Effector memory CD4-positive, alpha-beta T cell (primary cell): ENCODE measurements around the gene LINGO4.

Experiments used
- DNase-seq, 3 donors: peaks; one replicate each; pipeline ENCODE4 v3.0.0-alpha.2; 2020
- H3K27ac ChIP-seq: 2 replicates; pipeline ENCODE4 v1.7.0; 2013; ENCODE audit warnings: mild to moderate bottlenecking, low read length, moderate library complexity; ENCODE audit not compliant: insufficient read depth, poor library complexity, severe bottlenecking
- H3K27me3 ChIP-seq: replicated peaks from 2 replicates; pipeline ENCODE4 v1.7.0; 2013; ENCODE audit warnings: mild to moderate bottlenecking, low read length; ENCODE audit not compliant: insufficient read depth, control insufficient read depth, poor library complexity, severe bottlenecking
- H3K36me3 ChIP-seq: 2 replicates; pipeline ENCODE4 v1.7.0; 2013; ENCODE audit warnings: mild to moderate bottlenecking, low read length, moderate library complexity; ENCODE audit not compliant: control insufficient read depth, insufficient read depth
- H3K4me1 ChIP-seq: 2 replicates; pipeline ENCODE4 v1.7.0; 2013; ENCODE audit warnings: low read length, mild to moderate bottlenecking; ENCODE audit not compliant: control insufficient read depth, insufficient read depth, poor library complexity, severe bottlenecking
- H3K4me3 ChIP-seq: 2 replicates; pipeline ENCODE4 v1.7.0; 2013; ENCODE audit warnings: low read length, low read depth, mild to moderate bottlenecking; ENCODE audit not compliant: insufficient read depth, poor library complexity, severe bottlenecking
- H3K9me3 ChIP-seq: 2 replicates; pipeline ENCODE4 v1.7.0; 2013; ENCODE audit warnings: mild to moderate bottlenecking, low read length, moderate library complexity; ENCODE audit not compliant: control insufficient read depth

LINGO4 gene

GRCh38 chr1:151815716-151816327, 10.6 kb upstream of the LINGO4 start:
- DNase-seq = peak; percentile 49 to 62 (median 57)
- H3K36me3 ChIP-seq = peaks cover 6% of the 10 kb centered on the region
- no peaks in the 10 kb centered on the region for H3K9me3 ChIP-seq
- peaks cover 78% of the 10 kb centered on the region for H3K4me1 ChIP-seq
- peak overlapping the region; percentile 48 for H3K27ac ChIP-seq
- H3K4me3 ChIP-seq = peak overlapping the region; percentile 5
- no peaks in the 10 kb centered on the region for H3K27me3 ChIP-seq

- DNase-seq = no peak
- Histone ChIP-seq H3K27me3 (no peaks in the 10 kb centered on the region), H3K27ac (peak overlapping the region; percentile 29), H3K4me1 (peaks cover 71% of the 10 kb centered on the region), H3K4me3 (no peak overlapping the region), H3K36me3 (peaks cover 7% of the 10 kb centered on the region), H3K9me3 (no peaks in the 10 kb centered on the region)
These were observed 9.8 kb upstream of the LINGO4 start for GRCh38 chr1:151814971-151815545.

- Histone ChIP-seq H3K9me3 (no peaks in the 10 kb centered on the region), H3K4me1 (peaks cover 66% of the 10 kb centered on the region), H3K36me3 (peaks cover 7% of the 10 kb centered on the region), H3K4me3 (no peak overlapping the region), H3K27ac (peak overlapping the region; percentile 16), H3K27me3 (no peaks in the 10 kb centered on the region)
- no peak for DNase-seq
These were observed 9.2 kb upstream of the LINGO4 start for GRCh38 chr1:151814426-151814825.

- peak overlapping the region; percentile 21 for H3K27ac ChIP-seq
- H3K27me3 ChIP-seq = no peaks in the 10 kb centered on the region
- peaks cover 56% of the 10 kb centered on the region for H3K4me1 ChIP-seq
These were observed 8.2 kb upstream of the LINGO4 start for GRCh38 chr1:151813271-151813977.

GRCh38 chr1:151811181-151811580, 6.0 kb upstream of the LINGO4 start:
- Histone ChIP-seq H3K36me3 (peaks cover 13% of the 10 kb centered on the region), H3K4me3 (no peak overlapping the region), H3K27ac (no peak overlapping the region), H3K27me3 (no peaks in the 10 kb centered on the region), H3K4me1 (peaks cover 34% of the 10 kb centered on the region), H3K9me3 (no peaks in the 10 kb centered on the region)
- DNase-seq = no peak

More at GRCh38 chr1:151813271-151813977, 8.2 kb upstream of the LINGO4 start:
- Histone ChIP-seq H3K36me3 (peaks cover 10% of the 10 kb centered on the region), H3K4me3 (no peak overlapping the region), H3K9me3 (no peaks in the 10 kb centered on the region)
- no peak for DNase-seq

- no peak for DNase-seq
- Histone ChIP-seq H3K27me3 (no peaks in the 10 kb centered on the region), H3K27ac (no peak overlapping the region), H3K36me3 (peaks cover 13% of the 10 kb centered on the region), H3K4me1 (peaks cover 23% of the 10 kb centered on the region), H3K9me3 (no peaks in the 10 kb centered on the region), H3K4me3 (no peak overlapping the region)
These were observed 4.9 kb upstream of the LINGO4 start for GRCh38 chr1:151809985-151810556.

- no peaks in the 10 kb centered on the region for H3K27me3 ChIP-seq
- no peak overlapping the region for H3K27ac ChIP-seq
- H3K4me3 ChIP-seq = no peak overlapping the region
- peaks cover 16% of the 10 kb centered on the region for H3K4me1 ChIP-seq
- no peak for DNase-seq
- peaks cover 13% of the 10 kb centered on the region for H3K36me3 ChIP-seq
- H3K9me3 ChIP-seq = no peaks in the 10 kb centered on the region
These were observed 4.2 kb upstream of the LINGO4 start for GRCh38 chr1:151809290-151809984.

GRCh38 chr1:151807766-151808165, 2.5 kb upstream of the LINGO4 start:
- no peak for DNase-seq
- Histone ChIP-seq H3K9me3 (no peaks in the 10 kb centered on the region), H3K36me3 (peaks cover 13% of the 10 kb centered on the region), H3K27me3 (no peaks in the 10 kb centered on the region), H3K27ac (no peak overlapping the region), H3K4me3 (no peak overlapping the region), H3K4me1 (peaks cover 2% of the 10 kb centered on the region)

- H3K27ac ChIP-seq = no peak overlapping the region
- no peaks in the 10 kb centered on the region for H3K9me3 ChIP-seq
- peaks cover 13% of the 10 kb centered on the region for H3K36me3 ChIP-seq
- H3K4me1 ChIP-seq = no peaks in the 10 kb centered on the region
- H3K27me3 ChIP-seq = no peaks in the 10 kb centered on the region
- no peak for DNase-seq
- H3K4me3 ChIP-seq = no peak overlapping the region
These were observed 1.9 kb upstream of the LINGO4 start for GRCh38 chr1:151807131-151807530.
